SU-DHL-6 (cell line): ENCODE measurements around the gene CSNK1G2.

Source experiments
- H2AFZ ChIP-seq: fragments of 200-600 bp; sonication (generic); 2 replicates; pipeline ENCODE4 v1.6.1; 2014; ENCODE audit warnings: low read depth, mild to moderate bottlenecking, moderate library complexity, mixed read lengths, antibody characterized with exemption, low read length; ENCODE audit not compliant: severe bottlenecking
- H3F3A ChIP-seq: fragments of 200-600 bp; shearing (Covaris generic); 2 replicates; pipeline ENCODE4 v1.6.0; 2016; ENCODE audit warnings: antibody characterized with exemption, mild to moderate bottlenecking; ENCODE audit not compliant: insufficient read depth
- H3K27ac ChIP-seq: fragments of 200-600 bp; sonication (generic); 2 replicates; pipeline ENCODE4 v1.5.1; 2016; ENCODE audit warnings: low read depth, mild to moderate bottlenecking, low read length, moderate library complexity, mixed read lengths
- H3K27me3 ChIP-seq: fragments of 200-600 bp; sonication (generic), shearing (Covaris generic); 2 replicates; pipeline ENCODE4 v1.6.0; 2014; ENCODE audit warnings: mild to moderate bottlenecking, low read length
- H3K36me3 ChIP-seq: fragments of 200-600 bp; sonication (generic); 2 replicates; pipeline ENCODE4 v1.6.1; 2014; ENCODE audit warnings: mild to moderate bottlenecking, low read length, mixed read lengths
- H3K4me2 ChIP-seq: fragments of 300-600, 200-600 bp; shearing (Covaris generic), sonication (generic); 2 replicates; pipeline ENCODE4 v1.6.0; 2014; ENCODE audit warnings: low read length, low read depth, mild to moderate bottlenecking; ENCODE audit not compliant: poor library complexity, severe bottlenecking
- H3K4me3 ChIP-seq: fragments of 200-600 bp; sonication (generic); 2 replicates; pipeline ENCODE4 v1.5.1; 2014; ENCODE audit warnings: antibody characterized with exemption, low read length, mild to moderate bottlenecking, mixed read lengths; ENCODE audit not compliant: insufficient read depth, poor library complexity, severe bottlenecking
- H3K79me2 ChIP-seq: fragments of 200-600 bp; sonication (generic); 2 replicates; pipeline ENCODE4 v1.6.1; 2014; ENCODE audit warnings: mild to moderate bottlenecking, low read length, moderate library complexity; ENCODE audit not compliant: insufficient read depth
- H3K9ac ChIP-seq: fragments of 200-600 bp; sonication (generic); 2 replicates; pipeline ENCODE4 v1.7.0; 2014; ENCODE audit warnings: mild to moderate bottlenecking, low read length
- H3K9me2 ChIP-seq: fragments of 200-600 bp; sonication (generic); replicated peaks from 2 replicates; pipeline ENCODE4 v1.6.1; 2014; ENCODE audit warnings: low read length; ENCODE audit not compliant: insufficient read depth
- H3K9me3 ChIP-seq: fragments of 200-600 bp; sonication (generic); 2 replicates; pipeline ENCODE4 v1.6.1; 2014; ENCODE audit warnings: low read length, mixed read lengths; ENCODE audit not compliant: insufficient read depth
- H4K20me1 ChIP-seq: fragments of 200-600 bp; sonication (generic); 2 replicates; pipeline ENCODE4 v1.6.1; 2014; ENCODE audit warnings: low read depth, mild to moderate bottlenecking, antibody characterized with exemption, low read length, moderate library complexity, mixed read lengths
- EZH2phosphoT487 ChIP-seq: fragments of 200-600 bp; sonication (generic), shearing (Covaris generic); conservative IDR thresholded peaks from 2 replicates; pipeline ENCODE4 v1.6.1; 2018; ENCODE audit warnings: mild to moderate bottlenecking, antibody characterized with exemption, low read length, moderate library complexity, mixed read lengths
- TF ChIP-seq, protein P1 (sequence below): fragments of 200-600 bp; sonication (generic); IDR thresholded peaks from one replicate; pipeline ENCODE4 v1.5.1; 2017; ENCODE audit warnings: antibody characterized with exemption, mild to moderate bottlenecking, low read length, moderate library complexity; ENCODE audit not compliant: insufficient read depth, poor library complexity, severe bottlenecking

CSNK1G2 gene

DNA sequence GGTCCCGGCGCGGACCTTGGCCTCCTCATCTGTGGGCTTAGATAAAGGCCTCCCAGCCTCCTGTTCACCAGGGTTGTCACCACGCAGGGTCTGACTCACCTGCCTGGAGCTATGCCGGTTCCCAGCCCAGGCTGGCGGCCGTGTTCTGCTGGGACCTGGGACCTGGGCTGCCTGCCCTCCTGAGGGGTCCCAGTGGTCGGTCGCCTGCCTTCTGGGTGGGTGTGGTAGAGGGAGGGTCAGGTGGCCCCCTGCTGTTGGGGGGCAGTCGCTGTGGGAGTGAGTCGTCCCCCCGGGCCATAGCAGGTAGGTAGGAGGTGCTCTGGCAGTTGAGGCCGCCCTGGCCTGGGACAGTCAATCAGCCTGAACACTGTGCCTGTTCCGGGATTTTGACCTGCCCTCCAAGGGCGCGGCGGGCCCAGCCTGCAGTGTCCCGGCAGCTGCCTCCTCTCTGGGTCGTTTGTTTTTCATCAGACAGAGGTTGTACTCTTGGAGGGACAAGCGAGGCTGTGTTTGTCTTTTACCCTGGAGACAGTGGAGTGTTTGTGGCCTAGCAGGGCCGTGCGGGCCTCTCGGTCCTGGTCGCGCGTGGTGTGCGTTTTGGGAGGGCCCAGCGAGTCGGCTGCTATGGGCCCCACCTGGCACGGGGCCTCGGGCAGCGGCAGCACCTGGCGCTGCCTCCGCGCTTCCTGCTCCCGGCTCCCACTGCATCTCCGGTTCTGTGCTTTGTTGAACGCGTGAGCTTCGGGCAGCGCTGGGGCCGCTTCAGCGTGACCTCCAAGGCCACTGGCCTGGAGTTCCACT lies 33.2 kb upstream of the CSNK1G2 start:
- H3K4me3 ChIP-seq = no peak overlapping the region
- no peak for TF ChIP-seq EZH2phosphoT487
- TF ChIP-seq, protein P1, sequence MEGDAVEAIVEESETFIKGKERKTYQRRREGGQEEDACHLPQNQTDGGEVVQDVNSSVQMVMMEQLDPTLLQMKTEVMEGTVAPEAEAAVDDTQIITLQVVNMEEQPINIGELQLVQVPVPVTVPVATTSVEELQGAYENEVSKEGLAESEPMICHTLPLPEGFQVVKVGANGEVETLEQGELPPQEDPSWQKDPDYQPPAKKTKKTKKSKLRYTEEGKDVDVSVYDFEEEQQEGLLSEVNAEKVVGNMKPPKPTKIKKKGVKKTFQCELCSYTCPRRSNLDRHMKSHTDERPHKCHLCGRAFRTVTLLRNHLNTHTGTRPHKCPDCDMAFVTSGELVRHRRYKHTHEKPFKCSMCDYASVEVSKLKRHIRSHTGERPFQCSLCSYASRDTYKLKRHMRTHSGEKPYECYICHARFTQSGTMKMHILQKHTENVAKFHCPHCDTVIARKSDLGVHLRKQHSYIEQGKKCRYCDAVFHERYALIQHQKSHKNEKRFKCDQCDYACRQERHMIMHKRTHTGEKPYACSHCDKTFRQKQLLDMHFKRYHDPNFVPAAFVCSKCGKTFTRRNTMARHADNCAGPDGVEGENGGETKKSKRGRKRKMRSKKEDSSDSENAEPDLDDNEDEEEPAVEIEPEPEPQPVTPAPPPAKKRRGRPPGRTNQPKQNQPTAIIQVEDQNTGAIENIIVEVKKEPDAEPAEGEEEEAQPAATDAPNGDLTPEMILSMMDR = no peak

DNA sequence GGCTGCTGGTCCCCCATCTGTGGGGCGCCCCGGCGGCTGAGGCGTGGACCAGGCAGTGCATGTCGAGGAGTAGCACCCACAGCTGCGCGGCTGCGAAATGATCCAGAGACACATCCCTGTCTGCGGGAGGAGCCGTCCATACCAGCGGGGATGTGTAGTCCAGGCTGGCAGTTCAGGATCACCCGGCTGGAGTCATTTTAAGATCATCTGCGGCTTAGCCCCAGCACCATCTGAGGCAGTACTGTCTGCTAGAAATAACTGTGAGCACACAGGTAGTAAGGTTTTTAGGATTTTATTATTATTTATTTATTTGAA lies 32.7 kb upstream of the CSNK1G2 start:
- no peak for TF ChIP-seq EZH2phosphoT487
- TF ChIP-seq, protein P1 = no peak
- Histone ChIP-seq H2AFZ (no peak overlapping the region), H3K9ac (no peak overlapping the region), H3K9me3 (no peaks in the 10 kb centered on the region), H3K27ac (no peak overlapping the region), H4K20me1 (no peaks in the 10 kb centered on the region), H3K4me3 (no peak overlapping the region), H3K27me3 (no peaks in the 10 kb centered on the region), H3K9me2 (no peaks in the 10 kb centered on the region), H3K4me2 (no peak overlapping the region), H3F3A (peaks cover 9% of the 10 kb centered on the region), H3K79me2 (peaks cover 58% of the 10 kb centered on the region), H3K36me3 (no peaks in the 10 kb centered on the region)

More for the DNA sequence above, 33.2 kb upstream of the CSNK1G2 start:
- H3F3A ChIP-seq = peaks cover 9% of the 10 kb centered on the region
- no peaks in the 10 kb centered on the region for H3K9me2 ChIP-seq
- H3K27me3 ChIP-seq = no peaks in the 10 kb centered on the region
- no peak overlapping the region for H3K9ac ChIP-seq
- H4K20me1 ChIP-seq = no peaks in the 10 kb centered on the region
- H3K4me2 ChIP-seq = no peak overlapping the region
- H3K79me2 ChIP-seq = peaks cover 57% of the 10 kb centered on the region
- H3K27ac ChIP-seq = no peak overlapping the region
- H3K36me3 ChIP-seq = no peaks in the 10 kb centered on the region
- no peak overlapping the region for H2AFZ ChIP-seq
- H3K9me3 ChIP-seq = no peaks in the 10 kb centered on the region

DNA sequence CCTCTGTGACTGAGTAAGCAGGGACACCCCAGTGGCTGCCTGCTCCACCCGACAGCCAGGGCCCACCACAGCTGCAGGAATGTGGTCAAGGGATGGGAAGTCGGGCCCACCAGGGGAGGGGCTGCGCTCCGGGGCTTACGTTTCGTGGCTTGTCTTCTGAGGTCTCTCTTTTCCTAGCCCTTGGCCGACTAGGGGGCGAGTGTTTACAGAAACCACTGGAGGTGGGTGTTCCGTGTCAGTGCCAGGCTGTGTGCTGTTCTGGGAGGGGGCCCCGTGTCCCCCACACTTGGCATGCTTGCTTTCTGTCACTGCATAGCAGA lies 31.3 kb upstream of the CSNK1G2 start:
- Histone ChIP-seq H3K9ac (no peak overlapping the region), H3K79me2 (peaks cover 65% of the 10 kb centered on the region), H3K9me3 (no peaks in the 10 kb centered on the region), H2AFZ (no peak overlapping the region), H4K20me1 (no peaks in the 10 kb centered on the region), H3F3A (peaks cover 2% of the 10 kb centered on the region), H3K36me3 (no peaks in the 10 kb centered on the region), H3K27me3 (no peaks in the 10 kb centered on the region), H3K4me3 (no peak overlapping the region), H3K27ac (no peak overlapping the region), H3K4me2 (no peak overlapping the region), H3K9me2 (no peaks in the 10 kb centered on the region)
- TF ChIP-seq, protein P1 = no peak
- TF ChIP-seq EZH2phosphoT487 = no peak
